Mesodermal cell (in vitro differentiated cells): ENCODE results near the gene CRYBA1.

Experiments used
- H3K27ac ChIP-seq: 2 replicates; pipeline ENCODE4 v1.7.0; 2013; ENCODE audit warnings: mild to moderate bottlenecking, low read depth, low read length, moderate library complexity; ENCODE audit not compliant: severe bottlenecking
- H3K36me3 ChIP-seq: 2 replicates; pipeline ENCODE4 v1.7.1; 2013; ENCODE audit warnings: mild to moderate bottlenecking, low read length, moderate library complexity; ENCODE audit not compliant: control insufficient read depth, insufficient read depth
- H3K4me1 ChIP-seq: one replicate; pipeline ENCODE4 v1.7.1; 2013; ENCODE audit warnings: mild to moderate bottlenecking, low read length; ENCODE audit not compliant: insufficient read depth, control insufficient read depth, poor library complexity, severe bottlenecking
- H3K4me3 ChIP-seq: 2 replicates; pipeline ENCODE4 v1.7.0; 2013; ENCODE audit warnings: low read length, control low read depth, mild to moderate bottlenecking; ENCODE audit not compliant: insufficient read depth, poor library complexity, severe bottlenecking; ENCODE audit errors: extremely low read depth
- H3K9me3 ChIP-seq: 2 replicates; pipeline ENCODE4 v1.7.1; 2013; ENCODE audit warnings: mild to moderate bottlenecking, low read length, moderate library complexity; ENCODE audit not compliant: control insufficient read depth
- WGBS, 2 experiments: methylation state at CpG; one replicate each; pipeline ENCODE4 v1.1.5; 2013; ENCODE audit warnings: missing lambda C conversion rate in 2 of 2; ENCODE audit not compliant: insufficient coverage in 2 of 2; 5-methylcytosine and 5-hydroxymethylcytosine counted together

The CRYBA1 gene

GRCh38 chr17:29238133-29238850 is 8.4 kb upstream of the CRYBA1 start:
- no peaks in the 10 kb centered on the region for H3K9me3 ChIP-seq
- whole genome bisulfite sequencing, 2 experiments, result 96 to 100% methylated on average over 2 to 3 of the region's 8 CpGs
- peaks cover 17% of the 10 kb centered on the region for H3K4me1 ChIP-seq
- H3K36me3 ChIP-seq, result no peaks in the 10 kb centered on the region
- H3K27ac ChIP-seq, result no peak overlapping the region
- no peak overlapping the region for H3K4me3 ChIP-seq

- Histone ChIP-seq H3K4me3 (no peak overlapping the region), H3K9me3 (no peaks in the 10 kb centered on the region), H3K4me1 (peaks cover 17% of the 10 kb centered on the region), H3K36me3 (no peaks in the 10 kb centered on the region), H3K27ac (peak overlapping the region; percentile 97)
- WGBS, 2 experiments, result no CpG with 5 or more reads among the region's 2 CpGs
These were observed 6.2 kb upstream of the CRYBA1 start for GRCh38 chr17:29240477-29240876.

GRCh38 chr17:29240968-29241963 is 5.4 kb upstream of the CRYBA1 start:
- WGBS, 2 experiments, result 47 to 62% methylated on average over 4 to 7 of the region's 9 CpGs
- H3K4me3 ChIP-seq, result no peak overlapping the region
- no peaks in the 10 kb centered on the region for H3K9me3 ChIP-seq
- H3K27ac ChIP-seq, result peak overlapping the region; percentile 97
- H3K36me3 ChIP-seq, result no peaks in the 10 kb centered on the region
- peaks cover 17% of the 10 kb centered on the region for H3K4me1 ChIP-seq

GRCh38 chr17:29242051-29242450 is 4.6 kb upstream of the CRYBA1 start:
- no peak overlapping the region for H3K4me3 ChIP-seq
- no peaks in the 10 kb centered on the region for H3K36me3 ChIP-seq
- no peak overlapping the region for H3K27ac ChIP-seq
- no peaks in the 10 kb centered on the region for H3K9me3 ChIP-seq
- WGBS, 2 experiments, result 100% methylated on average over 1 of the region's 1 CpG
- peaks cover 17% of the 10 kb centered on the region for H3K4me1 ChIP-seq

DNA sequence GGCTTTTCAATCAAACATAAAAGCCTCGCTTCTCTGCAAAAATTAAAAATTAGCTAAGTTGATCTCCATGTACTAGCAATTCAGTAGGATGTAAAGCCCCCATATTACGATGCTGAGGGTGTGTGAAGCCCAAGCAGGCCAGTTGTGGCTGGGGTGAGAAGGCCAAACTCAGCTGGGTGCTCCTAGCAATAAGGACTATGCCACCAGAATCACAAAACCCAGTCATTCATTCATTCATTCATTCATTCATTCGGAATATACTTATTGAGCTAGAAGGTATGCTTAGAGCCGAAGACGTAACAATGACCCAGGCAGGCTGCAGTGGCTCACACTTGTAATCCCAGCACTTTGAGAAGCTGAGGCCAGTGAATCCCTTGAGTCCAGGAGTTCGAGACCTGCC is 3.9 kb upstream of the CRYBA1 start:
- Histone ChIP-seq H3K27ac (no peak overlapping the region), H3K36me3 (no peaks in the 10 kb centered on the region), H3K4me3 (no peak overlapping the region), H3K9me3 (no peaks in the 10 kb centered on the region), H3K4me1 (peaks cover 17% of the 10 kb centered on the region)
- 94% methylated on average over 4 to 5 of the region's 6 CpGs for WGBS, 2 experiments

DNA sequence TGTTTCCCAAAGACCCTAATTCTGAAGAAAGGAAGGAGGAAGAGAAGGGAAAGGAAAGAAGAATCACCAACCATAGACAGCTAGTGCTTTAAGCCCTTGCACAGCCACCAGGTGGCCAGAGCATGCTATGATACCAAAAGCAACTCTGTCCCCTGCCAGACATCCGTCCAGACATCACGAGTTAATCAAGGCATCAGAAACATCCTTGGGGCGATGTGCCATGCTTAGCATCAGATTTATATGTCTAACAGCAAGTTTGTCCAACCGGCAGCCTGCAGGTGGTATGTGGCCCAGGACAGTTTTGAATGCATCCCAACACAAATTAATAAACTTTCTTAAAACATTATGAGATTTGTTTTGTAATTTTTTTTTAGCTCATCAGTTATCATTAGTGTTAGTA is 2.9 kb upstream of the CRYBA1 start:
- Histone ChIP-seq H3K4me1 (peaks cover 17% of the 10 kb centered on the region), H3K27ac (no peak overlapping the region), H3K36me3 (no peaks in the 10 kb centered on the region), H3K9me3 (no peaks in the 10 kb centered on the region), H3K4me3 (no peak overlapping the region)
- 87 to 95% methylated on average over 3 of the region's 4 CpGs for WGBS, 2 experiments

GRCh38 chr17:29245401-29245800 is 1.3 kb upstream of the CRYBA1 start:
- Histone ChIP-seq H3K9me3 (no peaks in the 10 kb centered on the region), H3K36me3 (no peaks in the 10 kb centered on the region), H3K4me3 (no peak overlapping the region), H3K4me1 (peaks cover 20% of the 10 kb centered on the region), H3K27ac (no peak overlapping the region)
- WGBS, 2 experiments, result 96 to 100% methylated on average over 1 to 3 of the region's 6 CpGs

- Histone ChIP-seq H3K36me3 (no peaks in the 10 kb centered on the region), H3K4me1 (peaks cover 14% of the 10 kb centered on the region), H3K4me3 (no peak overlapping the region), H3K27ac (no peak overlapping the region), H3K9me3 (no peaks in the 10 kb centered on the region)
- WGBS, 2 experiments, result no CpG with 5 or more reads among the region's 2 CpGs
These were observed 560 bp downstream of the CRYBA1 start for GRCh38 chr17:29247219-29247618.

GRCh38 chr17:29248845-29249244 is 2.2 kb downstream of the CRYBA1 start:
- no peaks in the 10 kb centered on the region for H3K36me3 ChIP-seq
- no peak overlapping the region for H3K27ac ChIP-seq
- peaks cover 14% of the 10 kb centered on the region for H3K4me1 ChIP-seq
- no peak overlapping the region for H3K4me3 ChIP-seq
- WGBS, 2 experiments, result 90 to 96% methylated on average over 2 to 4 of the region's 5 CpGs
- no peaks in the 10 kb centered on the region for H3K9me3 ChIP-seq

DNA sequence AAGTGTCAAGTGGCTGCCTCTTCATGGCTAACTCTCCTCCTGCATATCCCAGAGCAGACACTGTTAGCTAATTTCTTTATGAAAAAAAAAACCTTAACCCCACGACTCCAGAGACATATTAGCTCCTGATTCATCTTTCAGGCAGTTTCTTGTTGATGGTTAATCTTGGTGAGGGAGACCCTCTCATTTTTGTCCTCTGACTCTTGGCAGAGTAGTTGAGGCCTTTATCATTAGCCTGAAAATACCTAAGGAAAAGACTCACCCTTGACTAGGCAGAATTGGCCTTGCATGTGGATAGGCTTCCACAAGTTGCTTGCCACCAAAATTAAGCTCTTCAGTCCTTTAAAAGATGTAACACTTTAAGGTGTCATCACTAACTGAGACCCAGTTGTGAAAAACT is 4.0 kb downstream of the CRYBA1 start:
- Histone ChIP-seq H3K9me3 (no peaks in the 10 kb centered on the region), H3K4me3 (no peak overlapping the region), H3K36me3 (no peaks in the 10 kb centered on the region), H3K4me1 (peaks cover 14% of the 10 kb centered on the region), H3K27ac (no peak overlapping the region)
- no CpG with 5 or more reads among the region's 1 CpG for WGBS, 2 experiments
